PC-3 (cell line): ENCODE results near the gene SERPINF2.

Experiments used
- CTCF ChIP-seq: fragments of 300-600 bp; sonication (generic); conservative IDR thresholded peaks from 2 replicates; pipeline ENCODE4 v1.5.1; 2017; ENCODE audit warnings: antibody characterized with exemption, low read depth, mild to moderate bottlenecking, low read length
- EZH2 ChIP-seq: fragments of 300-600 bp; sonication (generic); IDR thresholded peaks from one replicate; pipeline ENCODE4 v1.6.1; 2017; ENCODE audit warnings: antibody characterized with exemption, mild to moderate bottlenecking, low read length; ENCODE audit not compliant: unreplicated experiment

GRCh38 chr17:1731194-1731506 is 11.5 kb upstream of the SERPINF2 start:
- no peak for TF ChIP-seq CTCF
- no peak for TF ChIP-seq EZH2
